Keratinocyte (primary cell): ENCODE data around the gene SLC27A3. TPM values are rescaled to one million over a fixed set of nuclear protein-coding genes. Genes with fewer than 3 reads are reported as not detected.

ENCODE experiments used
- DNase-seq: peaks from one replicate; pipeline ENCODE4 v3.0.0-alpha.2; 2011; ENCODE audit warnings: low read depth, missing footprints, low spot score
- FAIRE-seq: peaks from 2 replicates; lab custom pipeline; 2011; peaks lifted over from hg19 to GRCh38; lab: Jason Lieb, UNC
- H2AFZ ChIP-seq: 2 replicates; pipeline ENCODE4 v1.6.0; 2012; ENCODE audit warnings: low read length, control low read depth, inconsistent platforms; ENCODE audit not compliant: control insufficient read depth
- H3K27ac ChIP-seq: 2 replicates; pipeline ENCODE4 v1.5.1; 2011; ENCODE audit warnings: low read length; ENCODE audit not compliant: control insufficient read depth, insufficient read depth
- H3K27me3 ChIP-seq: 3 replicates; pipeline ENCODE4 v1.6.0; 2011; ENCODE audit warnings: low read length; ENCODE audit not compliant: control insufficient read depth, insufficient read depth; ENCODE audit errors: extremely low read depth
- H3K36me3 ChIP-seq, 2 experiments: 2 replicates in 1 of 2; 3 replicates in 1 of 2; pipeline ENCODE4 v1.5.1; 2011; ENCODE audit warnings: low read length in 2 of 2, mild to moderate bottlenecking in 1 of 2; ENCODE audit not compliant: control insufficient read depth in 2 of 2, insufficient read depth in 2 of 2; ENCODE audit errors: extremely low read depth in 1 of 2
- H3K4me1 ChIP-seq: 3 replicates; pipeline ENCODE4 v1.5.1; 2011; ENCODE audit warnings: low read length; ENCODE audit not compliant: control insufficient read depth, insufficient read depth; ENCODE audit errors: extremely low read depth
- H3K4me2 ChIP-seq: 3 replicates; pipeline ENCODE4 v1.6.0; 2011; ENCODE audit warnings: low read depth, low read length; ENCODE audit not compliant: control insufficient read depth, insufficient read depth; ENCODE audit errors: extremely low read depth
- H3K4me3 ChIP-seq, 3 experiments: fragments of 200-600 bp in 1 of 3; sonication (generic) in 1 of 3; 2 replicates in 2 of 3; 3 replicates in 1 of 3; pipeline ENCODE4 v1.5.1; 2011 to 2016; ENCODE audit warnings: low read length in 3 of 3, mild to moderate bottlenecking in 3 of 3, control low read depth in 2 of 3, inconsistent platforms in 1 of 3, low read depth in 1 of 3, mixed read lengths in 1 of 3, mixed run types in 1 of 3, moderate library complexity in 1 of 3; ENCODE audit not compliant: control insufficient read depth in 2 of 3, insufficient read depth in 2 of 3; ENCODE audit errors: extremely low read depth in 1 of 3
- H3K79me2 ChIP-seq: 2 replicates; pipeline ENCODE4 v1.6.0; 2012; ENCODE audit warnings: low read length; ENCODE audit not compliant: control insufficient read depth, insufficient read depth
- H3K9ac ChIP-seq: 3 replicates; pipeline ENCODE4 v1.6.0; 2011; ENCODE audit warnings: low read length; ENCODE audit not compliant: control insufficient read depth, insufficient read depth; ENCODE audit errors: extremely low read depth
- H3K9me1 ChIP-seq: 3 replicates; pipeline ENCODE4 v1.6.0; 2011; ENCODE audit warnings: low read length; ENCODE audit not compliant: control insufficient read depth, insufficient read depth; ENCODE audit errors: extremely low read depth
- H3K9me3 ChIP-seq: 2 replicates; pipeline ENCODE4 v1.5.1; 2012; ENCODE audit warnings: low read depth, low read length; ENCODE audit not compliant: control insufficient read depth
- H4K20me1 ChIP-seq: 3 replicates; pipeline ENCODE4 v1.6.0; 2011; ENCODE audit warnings: low read length; ENCODE audit not compliant: control insufficient read depth, insufficient read depth; ENCODE audit errors: extremely low read depth
- EZH2 ChIP-seq: IDR thresholded peaks from one replicate; pipeline ENCODE4 v1.6.1; 2012; ENCODE audit warnings: inconsistent platforms, mild to moderate bottlenecking, low read length, moderate library complexity
- dilution Hi-C: fragments of 300-500 bp; cut with MboI; formaldehyde crosslinking; loops from one replicate; pipeline ENCODE4 v1.7.0; 2020; ENCODE audit warnings: low sequenced_read_pairs; ENCODE audit not compliant: extremely low pct_ligation_motif_present
- polyA plus RNA-seq, 5 experiments: library from polyadenylated mRNA; depleted of rRNA in 3 of 5; stranded (reverse) in 3 of 5; stranded (forward) in 1 of 5; unstranded in 1 of 5; fragments of >200 nt; gene quantifications; 1 replicate in 1 of 5; 2 replicates in 3 of 5; 3 replicates in 1 of 5; pipeline versions ENCODE4 v1.2.1 to v1.2.3, GENCODE V29; 2011 to 2012; ENCODE audit warnings: missing spikeins in 2 of 5, low read depth in 1 of 5, low replicate concordance in 1 of 5
- TF ChIP-seq, protein P1 (sequence below), 3 experiments: IDR thresholded peaks in 1 of 3; conservative IDR thresholded peaks in 1 of 3; optimal IDR thresholded peaks in 1 of 3; 2 replicates in 2 of 3; 3 replicates in 1 of 3; pipeline versions ENCODE3 to v1.5.1; 2011; ENCODE audit warnings: low read length in 3 of 3, mild to moderate bottlenecking in 3 of 3, moderate library complexity in 2 of 3, control low read depth in 1 of 3, inconsistent platforms in 1 of 3; ENCODE audit not compliant: insufficient read depth in 2 of 3; ENCODE audit errors: extremely low read depth in 1 of 3

The SLC27A3 gene
- polyA plus RNA-seq, 1 donor (not counting 4 experiments of a cell fraction or from before 2014, with no cell fraction given): 7.4 TPM

- Histone ChIP-seq H3K79me2 (no peaks in the 10 kb centered on the region), H3K9ac (no peak overlapping the region), H3K9me1 (no peaks in the 10 kb centered on the region), H4K20me1 (no peaks in the 10 kb centered on the region), H3K27ac (no peak overlapping the region), H3K4me2 (no peak overlapping the region), H3K36me3 (peaks cover 25 to 27% of the 10 kb centered on the region in 2 experiments), H3K4me3 (no peak overlapping the region), H3K9me3 (no peaks in the 10 kb centered on the region), H3K4me1 (peaks cover 16% of the 10 kb centered on the region), H2AFZ (no peak overlapping the region), H3K27me3 (no peaks in the 10 kb centered on the region)
- TF ChIP-seq, protein P1, sequence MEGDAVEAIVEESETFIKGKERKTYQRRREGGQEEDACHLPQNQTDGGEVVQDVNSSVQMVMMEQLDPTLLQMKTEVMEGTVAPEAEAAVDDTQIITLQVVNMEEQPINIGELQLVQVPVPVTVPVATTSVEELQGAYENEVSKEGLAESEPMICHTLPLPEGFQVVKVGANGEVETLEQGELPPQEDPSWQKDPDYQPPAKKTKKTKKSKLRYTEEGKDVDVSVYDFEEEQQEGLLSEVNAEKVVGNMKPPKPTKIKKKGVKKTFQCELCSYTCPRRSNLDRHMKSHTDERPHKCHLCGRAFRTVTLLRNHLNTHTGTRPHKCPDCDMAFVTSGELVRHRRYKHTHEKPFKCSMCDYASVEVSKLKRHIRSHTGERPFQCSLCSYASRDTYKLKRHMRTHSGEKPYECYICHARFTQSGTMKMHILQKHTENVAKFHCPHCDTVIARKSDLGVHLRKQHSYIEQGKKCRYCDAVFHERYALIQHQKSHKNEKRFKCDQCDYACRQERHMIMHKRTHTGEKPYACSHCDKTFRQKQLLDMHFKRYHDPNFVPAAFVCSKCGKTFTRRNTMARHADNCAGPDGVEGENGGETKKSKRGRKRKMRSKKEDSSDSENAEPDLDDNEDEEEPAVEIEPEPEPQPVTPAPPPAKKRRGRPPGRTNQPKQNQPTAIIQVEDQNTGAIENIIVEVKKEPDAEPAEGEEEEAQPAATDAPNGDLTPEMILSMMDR (optimal IDR thresholded peaks at IDR 0.05 in 1 of 3, IDR thresholded peaks at IDR 0.05 in 1 of 3, conservative IDR thresholded peaks at IDR 0.05 in 1 of 3; ENCODE audit: extremely low read depth in 1 of 3, insufficient read depth in 2 of 3, low read length in 3 of 3): no peak
- TF ChIP-seq EZH2: no peak
- no peak for DNase-seq
- dilution Hi-C loops: no loop called here
- FAIRE-seq: no peak
Measured at GRCh38 chr1:153773096-153773921, 1.9 kb upstream of the SLC27A3 start.

DNA sequence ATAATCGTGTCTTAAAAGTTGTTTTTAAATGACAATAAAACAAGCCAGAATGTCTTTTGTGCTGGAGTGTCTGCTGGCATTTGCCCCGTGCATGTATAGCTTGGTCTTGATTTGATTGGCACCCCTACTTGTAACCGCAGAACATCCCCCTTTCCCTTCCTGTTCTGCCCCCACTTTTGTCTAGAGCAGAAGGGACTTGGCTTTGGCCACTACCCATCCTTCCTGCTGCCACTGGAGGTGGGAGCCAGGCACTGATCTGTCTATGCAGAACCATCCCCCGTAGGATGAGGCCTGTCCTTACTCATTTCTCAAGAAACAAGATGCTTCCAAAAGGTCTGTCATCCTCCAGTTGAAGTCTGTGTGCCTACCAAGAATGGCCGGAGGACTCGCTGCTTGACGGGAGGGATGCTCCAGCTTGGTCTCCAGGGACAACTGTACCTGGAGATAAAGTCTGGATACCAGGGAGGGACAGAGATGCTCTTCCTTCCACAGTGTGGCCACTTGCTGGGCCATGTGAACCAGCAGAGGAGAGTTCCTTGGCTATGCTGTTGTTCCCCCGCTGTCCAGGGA lies 1.1 kb upstream of the SLC27A3 start:
- Histone ChIP-seq H3K4me3 (no peak overlapping the region), H3K4me2 (no peak overlapping the region), H3K27me3 (no peaks in the 10 kb centered on the region), H2AFZ (no peak overlapping the region), H3K27ac (no peak overlapping the region), H3K36me3 (peaks cover 19 to 22% of the 10 kb centered on the region in 2 experiments), H3K9ac (no peak overlapping the region), H3K9me3 (no peaks in the 10 kb centered on the region), H3K79me2 (no peaks in the 10 kb centered on the region), H3K4me1 (peaks cover 16% of the 10 kb centered on the region), H4K20me1 (no peaks in the 10 kb centered on the region), H3K9me1 (no peaks in the 10 kb centered on the region)
- dilution Hi-C loops: no loop called here
- FAIRE-seq (no peak), DNase-seq (no peak)
- no peak for TF ChIP-seq EZH2
- TF ChIP-seq, protein P1 (optimal IDR thresholded peaks at IDR 0.05 in 1 of 3, IDR thresholded peaks at IDR 0.05 in 1 of 3, conservative IDR thresholded peaks at IDR 0.05 in 1 of 3; ENCODE audit: extremely low read depth in 1 of 3, insufficient read depth in 2 of 3, low read length in 3 of 3): no peak
